ENCODE measurements around the gene ANGPT4.
"Not testable (repeated sequence)": the region's sequence is repeated elsewhere in the genome, so short reads cannot be mapped to it uniquely, and the experiment has no call there.

The ANGPT4 gene

GRCh38 chr20:872855-873520 lies 43.1 kb downstream of the ANGPT4 start:
- no peak for DNase-seq

DNA sequence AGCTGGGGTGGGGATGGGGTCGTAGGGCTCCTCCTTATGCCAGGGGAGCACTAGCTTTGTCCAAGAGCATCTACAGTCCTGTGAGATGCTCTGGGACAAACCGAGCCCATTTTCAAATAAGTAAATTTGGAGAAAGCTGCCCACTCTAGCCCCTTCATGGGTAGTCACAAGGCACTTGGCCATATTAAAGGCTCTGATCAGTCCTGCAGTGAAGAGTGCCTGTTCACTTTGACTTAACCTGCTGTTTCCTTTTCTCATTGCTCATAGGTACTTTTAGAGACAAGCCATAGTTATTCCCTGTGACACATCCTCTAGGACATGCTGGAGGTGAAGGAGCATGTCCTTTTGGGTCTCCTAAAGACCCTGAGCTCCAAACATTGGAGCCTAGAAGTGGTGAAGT lies 44.2 kb downstream of the ANGPT4 start:
- DNase-seq: no peak

DNA sequence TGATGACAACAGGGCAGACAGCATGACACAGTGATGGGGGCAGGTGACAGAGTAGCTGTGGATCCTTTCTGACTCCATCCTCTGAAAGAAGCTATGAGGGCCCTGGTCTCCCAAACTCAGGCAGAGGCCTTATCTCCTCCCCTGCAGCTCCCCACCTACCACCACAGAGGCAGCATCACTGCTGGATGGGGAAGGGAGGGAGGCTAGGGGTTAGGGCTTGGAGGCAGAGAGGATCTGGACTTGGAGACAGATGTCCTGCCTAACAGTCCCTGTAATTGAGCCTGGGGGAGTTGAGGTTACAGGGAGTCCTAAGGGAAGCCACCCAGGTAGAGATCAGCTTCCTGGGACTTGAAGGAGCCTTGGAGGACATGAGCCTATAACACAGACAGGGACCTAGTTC lies 44.7 kb downstream of the ANGPT4 start:
- DNase-seq: no peak

GRCh38 chr20:870758-871157 lies 45.4 kb downstream of the ANGPT4 start:
- no peak for DNase-seq

DNA sequence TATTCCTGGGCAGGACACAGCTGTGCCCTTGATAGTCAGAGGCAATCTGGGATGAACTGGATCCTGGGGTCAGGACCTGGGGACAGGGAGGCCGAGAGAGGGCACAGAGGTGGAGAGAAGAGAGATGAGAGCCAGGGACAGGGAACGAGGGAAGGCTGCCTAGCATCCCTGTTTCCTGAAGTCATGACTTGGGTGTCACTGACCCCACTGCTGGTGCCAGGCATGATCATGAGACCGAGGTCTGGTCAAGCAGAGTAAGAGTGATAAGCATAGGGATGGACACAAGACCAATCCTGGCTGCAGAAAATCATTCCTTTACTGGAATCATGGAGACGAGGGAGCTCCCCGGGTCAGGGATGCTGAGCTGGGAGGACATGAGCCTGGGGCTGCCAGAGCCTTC lies 46.5 kb downstream of the ANGPT4 start:
- no peak for DNase-seq

DNA sequence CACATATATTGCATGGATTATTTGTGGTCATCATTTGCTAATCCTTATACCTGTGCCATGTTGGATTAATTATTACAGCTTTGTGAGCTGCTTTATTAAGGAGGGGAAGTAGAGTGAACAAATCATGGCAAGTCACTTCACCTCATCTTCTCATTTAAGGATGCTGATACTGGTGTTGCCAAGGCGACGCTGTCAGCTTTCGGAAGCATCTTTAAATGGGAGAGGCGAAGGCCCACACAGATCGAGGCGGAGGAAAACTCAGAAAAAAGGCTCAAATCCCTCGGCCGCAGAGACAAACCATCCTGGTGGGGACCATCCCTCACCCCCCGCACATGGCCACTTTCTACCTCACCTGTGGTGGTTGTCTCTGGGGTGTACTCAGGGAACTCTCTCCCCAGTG lies 47.9 kb downstream of the ANGPT4 start:
- DNase-seq: no peak

DNA sequence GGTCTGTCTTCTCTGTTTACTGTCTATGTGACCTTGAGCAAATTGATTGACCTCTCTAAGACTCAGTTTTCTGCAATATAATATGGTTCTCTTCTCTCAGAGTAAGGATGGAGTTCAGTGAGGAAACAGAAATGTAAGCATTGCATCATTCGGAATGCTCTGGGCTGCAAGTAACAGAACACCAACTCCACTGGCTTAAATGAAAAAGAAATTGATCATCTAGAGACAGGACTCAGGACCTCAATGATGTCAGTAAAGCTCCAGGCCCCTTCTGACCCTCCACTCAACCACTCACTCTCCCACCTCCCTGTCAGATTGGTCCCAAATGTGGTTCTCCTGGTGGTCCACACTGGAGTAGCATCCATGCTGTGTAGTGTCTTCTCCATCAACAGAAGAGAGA lies 50.7 kb downstream of the ANGPT4 start:
- no peak for DNase-seq

GRCh38 chr20:860891-861290 lies 55.2 kb downstream of the ANGPT4 start:
- no peak for DNase-seq

- DNase-seq: no peak
Measured at GRCh38 chr20:859751-860231, 56.3 kb downstream of the ANGPT4 start.

- no peak for DNase-seq
Measured at GRCh38 chr20:858011-858410, 58.1 kb downstream of the ANGPT4 start.

- DNase-seq: no peak
Measured at GRCh38 chr20:856361-856775, 59.8 kb downstream of the ANGPT4 start.

- no peak for DNase-seq
Measured at GRCh38 chr20:855466-856360, 60.4 kb downstream of the ANGPT4 start.

- no peak for DNase-seq
Measured at GRCh38 chr20:854601-855000, 61.5 kb downstream of the ANGPT4 start.

DNA sequence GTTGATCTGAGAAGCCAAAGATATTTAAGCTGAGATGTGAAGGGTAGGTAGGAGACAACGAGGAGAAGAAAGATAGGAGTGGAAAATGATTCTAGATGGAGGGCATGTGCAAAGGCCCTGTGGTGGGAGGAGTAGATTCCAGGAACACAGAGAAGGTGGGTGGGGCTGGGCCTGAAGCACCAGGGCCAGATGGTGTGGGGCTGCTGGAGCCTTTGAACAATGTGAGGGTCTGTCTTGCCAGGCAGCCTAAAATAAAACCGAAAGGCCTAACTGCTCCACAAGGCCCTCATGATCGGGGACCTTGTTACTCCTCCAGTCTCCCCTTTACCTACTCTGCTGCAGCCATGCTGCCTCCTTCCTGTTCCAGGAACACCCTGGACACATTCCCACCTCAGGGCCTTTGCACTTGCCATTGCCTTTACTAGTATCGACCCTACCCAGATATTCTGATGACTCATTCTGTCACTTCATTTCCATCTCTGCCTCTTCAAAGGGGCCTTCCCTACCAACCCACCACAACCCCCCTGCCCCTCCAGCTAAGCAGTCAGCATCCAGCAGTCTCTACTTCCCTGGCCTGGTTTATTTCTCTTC lies 62.6 kb downstream of the ANGPT4 start:
- no peak for DNase-seq

GRCh38 chr20:848731-849130 lies 67.4 kb downstream of the ANGPT4 start:
- not testable (repeated sequence) for DNase-seq

DNA sequence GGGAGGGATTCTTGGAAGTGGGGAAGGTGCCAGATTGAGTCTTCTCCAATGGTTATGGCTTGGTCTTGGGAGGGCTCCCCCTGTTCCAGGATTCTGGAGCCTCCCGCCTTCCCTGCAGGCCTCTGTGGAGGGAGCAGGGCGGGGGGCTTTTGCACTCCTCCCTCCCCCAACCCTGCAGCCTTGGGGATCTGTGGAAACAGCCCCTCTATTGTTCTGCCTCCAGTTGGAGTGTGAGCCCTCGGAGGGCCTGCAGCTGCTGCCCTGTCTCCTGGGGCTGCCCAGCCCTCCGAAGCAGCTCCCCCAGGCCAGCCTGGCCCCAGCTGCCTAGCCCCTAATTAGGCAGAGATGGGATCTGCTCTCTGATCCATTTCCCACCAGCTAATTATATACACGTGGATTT lies 67.9 kb downstream of the ANGPT4 start:
- DNase-seq: no peak

GRCh38 chr20:846894-847278 lies 69.2 kb downstream of the ANGPT4 start:
- no peak for DNase-seq

GRCh38 chr20:845941-846893 lies 69.9 kb downstream of the ANGPT4 start:
- DNase-seq: no peak

GRCh38 chr20:845226-845868 lies 70.8 kb downstream of the ANGPT4 start:
- no peak for DNase-seq

DNA sequence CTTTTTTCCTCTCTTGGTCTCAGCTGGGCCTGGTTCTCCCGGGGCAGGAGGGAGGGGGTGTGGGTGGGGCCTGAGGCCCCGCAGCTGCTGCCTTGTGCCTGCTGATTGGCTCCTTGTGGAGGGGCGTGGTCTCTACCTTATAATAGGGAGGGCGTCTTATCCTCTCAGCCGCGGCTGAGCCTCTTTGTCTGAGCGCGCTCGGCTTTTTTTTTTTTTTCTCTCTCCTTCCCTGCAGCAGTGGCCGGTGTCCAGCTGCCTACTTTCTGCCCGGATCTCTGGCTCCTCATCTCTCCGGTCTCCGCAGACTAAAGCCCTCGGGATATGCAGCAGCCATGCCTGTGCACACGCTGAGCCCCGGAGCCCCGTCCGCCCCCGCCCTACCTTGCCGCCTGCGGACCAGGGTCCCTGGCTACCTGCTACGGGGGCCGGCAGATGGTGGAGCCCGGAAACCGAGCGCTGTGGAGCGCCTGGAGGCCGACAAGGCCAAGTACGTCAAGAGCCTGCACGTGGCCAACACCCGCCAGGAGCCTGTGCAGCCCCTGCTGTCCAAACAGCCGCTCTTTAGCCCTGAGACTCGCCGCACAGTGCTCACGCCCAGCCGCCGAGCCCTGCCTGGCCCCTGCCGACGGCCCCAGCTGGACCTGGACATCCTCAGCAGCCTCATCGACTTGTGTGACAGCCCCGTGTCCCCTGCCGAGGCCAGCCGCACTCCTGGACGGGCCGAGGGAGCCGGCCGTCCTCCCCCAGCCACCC lies 71.5 kb downstream of the ANGPT4 start:
- peak; percentile 23 to 77 for DNase-seq

GRCh38 chr20:843912-844311 lies 72.2 kb downstream of the ANGPT4 start:
- DNase-seq: no peak
